Epithelial cell of esophagus (primary cell): ENCODE data around the gene ADAMTS14.

Experiments
- DNase-seq: peaks from one replicate; pipeline ENCODE4 v3.0.0; 2010; ENCODE audit warnings: low read depth
- H3K4me3 ChIP-seq: 2 replicates; pipeline ENCODE4 v1.5.1; 2011; ENCODE audit warnings: mild to moderate bottlenecking, low read length, control low read depth
- TF ChIP-seq, protein P1 (sequence below): IDR thresholded peaks from 2 replicates; pipeline ENCODE4 v1.5.1; 2011; ENCODE audit warnings: low read depth, mild to moderate bottlenecking, low read length, control low read depth, inconsistent platforms; ENCODE audit not compliant: insufficient read depth; ENCODE audit errors: missing control alignments

The ADAMTS14 gene

DNA sequence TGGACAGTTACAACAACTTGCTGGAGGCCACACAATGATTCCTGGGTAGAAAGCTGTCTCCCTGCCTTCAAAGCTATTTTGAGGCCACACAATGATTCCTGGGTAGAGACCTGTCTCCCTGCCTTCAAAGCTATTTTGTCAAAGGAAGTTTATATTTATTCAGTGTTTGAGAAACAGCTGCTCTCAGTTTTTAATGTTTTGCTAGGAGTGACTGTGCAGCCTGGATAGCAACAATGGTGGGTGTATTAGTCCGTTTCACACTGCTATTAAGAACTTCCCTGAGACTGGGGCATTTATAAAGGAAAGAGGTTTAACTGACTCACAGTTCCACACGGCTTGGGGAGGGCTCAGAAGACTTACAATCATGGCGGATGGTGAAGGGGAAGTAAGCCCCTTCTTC, 139.6 kb downstream of the ADAMTS14 start:
- DNase-seq = no peak
- TF ChIP-seq, protein P1, sequence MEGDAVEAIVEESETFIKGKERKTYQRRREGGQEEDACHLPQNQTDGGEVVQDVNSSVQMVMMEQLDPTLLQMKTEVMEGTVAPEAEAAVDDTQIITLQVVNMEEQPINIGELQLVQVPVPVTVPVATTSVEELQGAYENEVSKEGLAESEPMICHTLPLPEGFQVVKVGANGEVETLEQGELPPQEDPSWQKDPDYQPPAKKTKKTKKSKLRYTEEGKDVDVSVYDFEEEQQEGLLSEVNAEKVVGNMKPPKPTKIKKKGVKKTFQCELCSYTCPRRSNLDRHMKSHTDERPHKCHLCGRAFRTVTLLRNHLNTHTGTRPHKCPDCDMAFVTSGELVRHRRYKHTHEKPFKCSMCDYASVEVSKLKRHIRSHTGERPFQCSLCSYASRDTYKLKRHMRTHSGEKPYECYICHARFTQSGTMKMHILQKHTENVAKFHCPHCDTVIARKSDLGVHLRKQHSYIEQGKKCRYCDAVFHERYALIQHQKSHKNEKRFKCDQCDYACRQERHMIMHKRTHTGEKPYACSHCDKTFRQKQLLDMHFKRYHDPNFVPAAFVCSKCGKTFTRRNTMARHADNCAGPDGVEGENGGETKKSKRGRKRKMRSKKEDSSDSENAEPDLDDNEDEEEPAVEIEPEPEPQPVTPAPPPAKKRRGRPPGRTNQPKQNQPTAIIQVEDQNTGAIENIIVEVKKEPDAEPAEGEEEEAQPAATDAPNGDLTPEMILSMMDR = no peak
- H3K4me3 ChIP-seq = no peak overlapping the region
